Activated CD4-positive, alpha-beta T cell treated with anti-CD3 and anti-CD28 coated beads, Interleukin-2, amount 10 ng/mL, durations not matched to agents 24 days and 14 days (primary cell): Measurements from ENCODE around the gene DUSP10. TPM values are rescaled to one million over a fixed set of nuclear protein-coding genes. Genes with fewer than 3 reads are reported as not detected.
A peak's percentile ranks its signal among the peaks of the same experiment; 100 is the strongest.

Experiments
- DNase-seq: peaks from one replicate; pipeline ENCODE4 v3.0.0; 2022
- H3K27ac Mint-ChIP-seq: one replicate; pipeline ENCODE4 v1.8.0; 2022; ENCODE audit warnings: mild to moderate bottlenecking, mixed read lengths
- H3K27me3 Mint-ChIP-seq: one replicate; pipeline ENCODE4 v1.8.0; 2022; ENCODE audit warnings: mixed read lengths
- H3K36me3 Mint-ChIP-seq: one replicate; pipeline ENCODE4 v1.8.0; 2022; ENCODE audit warnings: low read depth, mild to moderate bottlenecking, mixed read lengths
- H3K4me1 Mint-ChIP-seq: one replicate; pipeline ENCODE4 v1.8.0; 2021; ENCODE audit warnings: mixed read lengths
- H3K4me3 Mint-ChIP-seq: one replicate; pipeline ENCODE4 v1.8.0; 2022; ENCODE audit warnings: mild to moderate bottlenecking, moderate library complexity, mixed read lengths
- H3K9me3 Mint-ChIP-seq: one replicate; pipeline ENCODE4 v1.8.0; 2021; ENCODE audit warnings: mixed read lengths
- intact Hi-C: fragments of 100-400 bp; cut with micrococcal nuclease; formaldehyde crosslinking; loops from one replicate; pipeline ENCODE4 v1.15.1; 2023
- total RNA-seq: library from RNA; stranded (reverse); gene quantifications from 2 replicates; pipeline ENCODE4 v1.2.3, GENCODE V29; 2022

The DUSP10 gene
- total RNA-seq, 1 donor from 2014 or later: 13.5 TPM

- Mint-ChIP-seq H3K9me3 (peaks cover 29% of the 10 kb centered on the region), H3K27ac (no peak overlapping the region), H3K4me3 (no peak overlapping the region), H3K36me3 (peaks cover 71% of the 10 kb centered on the region), H3K4me1 (peaks cover 64% of the 10 kb centered on the region), H3K27me3 (no peaks in the 10 kb centered on the region)
- DNase-seq: no peak
- intact Hi-C loops: loop anchor here (10.0 kb wide), 1 partner anchor 935 kb away; no protein-coding TSS in a partner anchor
Observed at GRCh38 chr1:221719987-221720386, 21.9 kb downstream of the DUSP10 start.

DNA sequence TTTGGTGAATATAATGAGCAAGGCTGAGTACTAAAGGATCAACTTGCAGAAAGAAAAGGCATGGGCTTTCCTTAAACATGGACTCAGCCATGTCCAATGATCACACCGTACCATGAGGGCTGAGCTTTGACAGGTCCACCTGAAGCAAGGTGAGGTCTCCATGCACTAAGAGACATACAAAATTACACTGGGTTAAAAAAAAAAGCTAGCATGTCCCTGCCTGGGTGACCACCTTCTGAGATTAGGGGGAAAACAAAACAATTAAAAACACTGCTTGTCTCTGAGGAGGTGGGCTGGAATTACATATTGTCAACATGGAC, 22.7 kb downstream of the DUSP10 start:
- no peak for DNase-seq
- no peak overlapping the region for H3K4me3 Mint-ChIP-seq
- H3K9me3 Mint-ChIP-seq: peaks cover 24% of the 10 kb centered on the region
- intact Hi-C loops: loop anchor here (10.0 kb wide), 1 partner anchor 936 kb away; no protein-coding TSS in a partner anchor
- H3K4me1 Mint-ChIP-seq: peaks cover 69% of the 10 kb centered on the region
- no peaks in the 10 kb centered on the region for H3K27me3 Mint-ChIP-seq
- H3K36me3 Mint-ChIP-seq: peaks cover 72% of the 10 kb centered on the region
- no peak overlapping the region for H3K27ac Mint-ChIP-seq

- H3K27me3 Mint-ChIP-seq: no peaks in the 10 kb centered on the region
- intact Hi-C loops: loop anchor here (10.0 kb wide), 1 partner anchor 936 kb away; no protein-coding TSS in a partner anchor
- peaks cover 68% of the 10 kb centered on the region for H3K36me3 Mint-ChIP-seq
- no peak for DNase-seq
- peaks cover 70% of the 10 kb centered on the region for H3K4me1 Mint-ChIP-seq
- no peak overlapping the region for H3K27ac Mint-ChIP-seq
- H3K9me3 Mint-ChIP-seq: peaks cover 19% of the 10 kb centered on the region
- no peak overlapping the region for H3K4me3 Mint-ChIP-seq
Observed at GRCh38 chr1:221718381-221719277, 23.3 kb downstream of the DUSP10 start.

GRCh38 chr1:221717485-221717853, 24.4 kb downstream of the DUSP10 start:
- Mint-ChIP-seq H3K4me3 (no peak overlapping the region), H3K27me3 (no peaks in the 10 kb centered on the region), H3K4me1 (peaks cover 68% of the 10 kb centered on the region), H3K27ac (no peak overlapping the region), H3K9me3 (peaks cover 10% of the 10 kb centered on the region), H3K36me3 (peaks cover 57% of the 10 kb centered on the region)
- no peak for DNase-seq
- intact Hi-C loops: loop anchor here (10.0 kb wide), 1 partner anchor 937 kb away; no protein-coding TSS in a partner anchor

- Mint-ChIP-seq H3K27ac (peak overlapping the region; percentile 1), H3K4me1 (peaks cover 69% of the 10 kb centered on the region)
- intact Hi-C loops: loop anchor here (10.0 kb wide), 1 partner anchor 938 kb away; no protein-coding TSS in a partner anchor
Observed at GRCh38 chr1:221716713-221717484, 25.0 kb downstream of the DUSP10 start.

DNA sequence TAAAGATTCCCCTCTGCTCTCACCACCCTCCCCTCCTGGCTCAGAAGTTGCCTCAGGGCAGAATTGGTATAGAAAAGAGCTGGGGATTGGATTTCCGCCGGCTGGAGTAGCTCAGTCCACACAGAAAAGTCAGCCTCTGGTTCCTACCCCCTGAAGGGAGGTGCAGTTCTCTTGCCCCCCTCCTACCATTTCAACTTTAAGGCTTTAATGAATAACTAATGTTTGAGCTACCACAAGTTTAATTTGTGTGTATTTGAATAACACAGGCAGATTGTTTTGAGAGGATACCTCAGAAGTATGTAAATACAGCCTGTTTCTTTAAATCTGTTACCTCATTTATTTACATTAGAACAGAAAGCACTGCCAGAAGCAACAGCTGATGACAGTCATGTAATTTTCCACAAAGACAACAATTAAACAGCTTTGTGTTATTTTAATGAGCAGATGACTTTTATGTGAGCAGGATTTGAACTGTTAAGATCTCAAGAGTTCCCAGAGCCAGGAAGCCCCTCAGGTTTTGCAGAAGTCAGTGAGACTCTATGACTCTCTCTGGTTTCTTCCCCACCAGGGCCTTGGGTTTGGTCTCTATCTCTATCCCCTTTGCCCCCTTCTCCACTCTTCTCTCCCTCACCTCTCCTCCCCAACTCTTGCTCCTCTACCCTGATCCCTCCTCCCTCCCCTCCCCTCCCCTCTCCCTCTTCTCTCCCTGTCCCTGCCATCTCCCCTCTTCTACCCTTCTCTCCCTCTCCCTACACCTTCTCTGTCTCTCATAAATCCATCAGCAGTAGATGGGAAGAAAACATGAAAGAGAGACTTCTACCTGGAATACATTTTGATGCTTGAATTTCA, 26.3 kb downstream of the DUSP10 start:
- peak; percentile 57 for DNase-seq
- Mint-ChIP-seq H3K4me1 (peaks cover 72% of the 10 kb centered on the region), H3K27ac (peak overlapping the region; percentile 57), H3K4me3 (peak overlapping the region; percentile 25), H3K9me3 (no peaks in the 10 kb centered on the region), H3K36me3 (peaks cover 44% of the 10 kb centered on the region), H3K27me3 (no peaks in the 10 kb centered on the region)
- intact Hi-C loops: loop anchor here (10.0 kb wide), 1 partner anchor 939 kb away; no protein-coding TSS in a partner anchor

More at GRCh38 chr1:221716713-221717484, 25.0 kb downstream of the DUSP10 start:
- peaks cover 51% of the 10 kb centered on the region for H3K36me3 Mint-ChIP-seq
- H3K4me3 Mint-ChIP-seq: no peak overlapping the region
- no peaks in the 10 kb centered on the region for H3K27me3 Mint-ChIP-seq
- DNase-seq: no peak
- peaks cover 6% of the 10 kb centered on the region for H3K9me3 Mint-ChIP-seq

DNA sequence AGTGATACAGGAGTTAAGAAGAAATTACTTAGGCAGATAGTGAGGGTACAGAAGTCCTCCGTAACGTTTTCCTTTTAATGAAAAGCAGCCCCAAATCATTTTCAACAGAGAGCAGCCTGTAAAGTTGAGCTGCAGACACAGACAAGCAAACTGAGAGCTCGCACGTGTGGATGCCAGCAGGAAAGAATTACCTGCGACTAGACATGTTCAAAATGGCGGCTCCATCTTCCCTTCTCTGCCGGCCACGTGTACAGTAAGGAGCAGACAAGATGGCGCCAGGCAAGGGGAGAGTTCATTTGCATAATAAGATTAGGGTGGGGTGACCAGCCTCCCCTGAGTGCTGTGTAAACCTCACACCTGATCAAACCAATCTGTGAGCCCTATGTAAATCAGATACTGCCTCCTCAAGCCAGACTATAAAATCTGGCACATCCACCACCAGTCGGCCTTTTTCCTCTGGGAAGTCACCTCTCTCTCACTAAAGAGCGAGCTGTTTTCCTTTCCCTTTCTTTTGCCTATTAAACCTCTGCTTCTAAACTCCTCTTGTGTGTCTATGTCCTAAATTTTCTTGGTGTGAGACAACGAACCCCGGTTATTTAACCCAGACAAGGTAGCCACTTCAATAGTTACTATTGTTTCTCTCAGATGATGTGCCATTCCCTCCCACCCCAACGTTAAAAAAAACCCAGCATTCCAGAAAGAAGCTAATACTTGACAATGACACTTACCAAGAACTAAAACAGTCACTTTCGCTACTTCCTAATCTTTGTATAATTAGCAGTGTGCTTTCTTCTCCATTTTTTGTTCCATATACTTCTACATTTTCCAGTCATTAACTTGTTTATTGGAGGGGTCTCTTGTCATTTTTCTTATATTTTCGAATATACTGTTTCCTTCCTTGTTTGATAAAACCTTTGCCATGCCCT, 27.4 kb downstream of the DUSP10 start:
- Mint-ChIP-seq H3K9me3 (no peaks in the 10 kb centered on the region), H3K36me3 (peaks cover 39% of the 10 kb centered on the region), H3K27ac (no peak overlapping the region), H3K4me1 (peaks cover 70% of the 10 kb centered on the region), H3K27me3 (no peaks in the 10 kb centered on the region), H3K4me3 (peak overlapping the region; percentile 16)
- no peak for DNase-seq
- intact Hi-C loops: loop anchor here (10.0 kb wide), 1 partner anchor 940 kb away; no protein-coding TSS in a partner anchor

GRCh38 chr1:221712776-221713431, 29.0 kb downstream of the DUSP10 start:
- intact Hi-C loops: loop anchor here (1.0 to 10.0 kb wide), 9 partner anchors 13 to 942 kb away; partner anchors contain the start of gene DUSP10
- no peaks in the 10 kb centered on the region for H3K9me3 Mint-ChIP-seq
- H3K4me1 Mint-ChIP-seq: peaks cover 81% of the 10 kb centered on the region
- no peaks in the 10 kb centered on the region for H3K27me3 Mint-ChIP-seq
- peak overlapping the region; percentile 74 for H3K4me3 Mint-ChIP-seq
- H3K27ac Mint-ChIP-seq: peak overlapping the region; percentile 93
- peak; percentile 95 for DNase-seq
- peaks cover 29% of the 10 kb centered on the region for H3K36me3 Mint-ChIP-seq

- intact Hi-C loops: loop anchor here (1.0 to 10.0 kb wide), 9 partner anchors 14 to 943 kb away; partner anchors contain the start of gene DUSP10
- Mint-ChIP-seq H3K9me3 (no peaks in the 10 kb centered on the region), H3K36me3 (peaks cover 27% of the 10 kb centered on the region), H3K27ac (peak overlapping the region; percentile 93), H3K27me3 (no peaks in the 10 kb centered on the region), H3K4me1 (peaks cover 81% of the 10 kb centered on the region), H3K4me3 (peak overlapping the region; percentile 74)
- DNase-seq: peak; percentile 88
Observed at GRCh38 chr1:221712198-221712684, 29.6 kb downstream of the DUSP10 start.

DNA sequence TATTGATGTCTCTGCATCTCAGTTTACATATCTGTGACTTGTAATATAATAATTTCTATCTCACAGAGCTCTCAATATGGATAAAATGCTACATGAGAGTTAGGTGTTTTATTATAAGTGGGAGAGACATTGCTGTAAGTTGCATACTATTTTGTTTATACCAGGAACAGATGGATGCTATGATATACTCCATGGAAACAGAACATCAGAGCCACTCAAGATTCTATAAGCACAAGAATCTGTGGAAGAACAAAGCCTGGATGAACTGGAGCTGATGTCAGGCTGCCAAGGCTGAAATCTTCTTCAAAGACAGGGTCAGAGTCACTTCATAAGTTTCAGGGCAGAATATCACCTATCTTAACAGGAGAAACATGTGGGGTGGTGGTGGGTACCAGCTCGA, 30.2 kb downstream of the DUSP10 start:
- no peak for DNase-seq
- Mint-ChIP-seq H3K36me3 (peaks cover 21% of the 10 kb centered on the region), H3K9me3 (no peaks in the 10 kb centered on the region), H3K4me3 (peak overlapping the region; percentile 63), H3K4me1 (peaks cover 80% of the 10 kb centered on the region), H3K27me3 (no peaks in the 10 kb centered on the region), H3K27ac (peak overlapping the region; percentile 93)
- intact Hi-C loops: loop anchor here (1.0 to 10.0 kb wide), 9 partner anchors 15 to 943 kb away; partner anchors contain the start of gene DUSP10

GRCh38 chr1:221711063-221711577, 30.8 kb downstream of the DUSP10 start:
- peaks cover 21% of the 10 kb centered on the region for H3K36me3 Mint-ChIP-seq
- no peaks in the 10 kb centered on the region for H3K27me3 Mint-ChIP-seq
- peak overlapping the region; percentile 93 for H3K27ac Mint-ChIP-seq
- intact Hi-C loops: loop anchor here (10.0 kb wide), 1 partner anchor 944 kb away; no protein-coding TSS in a partner anchor
- no peaks in the 10 kb centered on the region for H3K9me3 Mint-ChIP-seq
- H3K4me1 Mint-ChIP-seq: peaks cover 78% of the 10 kb centered on the region
- no peak overlapping the region for H3K4me3 Mint-ChIP-seq
- no peak for DNase-seq
